Vagina (tissue), 2 donors: Measurements from ENCODE around the gene JPT2. TPM values are rescaled to one million over a fixed set of nuclear protein-coding genes. Genes with fewer than 3 reads are reported as not detected.
"Not testable (repeated sequence)": the region's sequence is repeated elsewhere in the genome, so short reads cannot be mapped to it uniquely, and the experiment has no call there.

ENCODE experiments used
- DNase-seq, 2 donors: peaks; one replicate each; pipeline ENCODE4 v3.0.0-alpha.2; 2017; ENCODE audit errors: extremely low spot score in 2 of 2
- H3K27ac ChIP-seq: fragments of 200-600 bp; sonication (generic); one replicate; pipeline ENCODE4 v1.5.1; 2019
- H3K27me3 ChIP-seq: fragments of 200-600 bp; sonication (generic); one replicate; pipeline ENCODE4 v1.5.1; 2019
- H3K36me3 ChIP-seq, 2 donors: fragments of 200-600 bp; sonication (generic); one replicate each; pipeline ENCODE4 v1.5.1; 2017 to 2019
- H3K4me1 ChIP-seq: fragments of 200-600 bp; sonication (generic); one replicate; pipeline ENCODE4 v1.5.1; 2019
- H3K4me3 ChIP-seq, 2 donors: fragments of 200-600 bp; sonication (generic); 1 replicate in 1 of 2; 2 replicates in 1 of 2; pipeline ENCODE4 v1.5.1; 2016 to 2019
- H3K9me3 ChIP-seq: fragments of 200-600 bp; sonication (generic); one replicate; pipeline ENCODE4 v1.5.1; 2019
- POLR2A ChIP-seq, 2 donors: fragments of 450-650 bp; IDR thresholded peaks; one replicate each; pipeline ENCODE4 v1.6.1; 2017; ENCODE audit warnings: antibody characterized with exemption in 2 of 2, mild to moderate bottlenecking in 2 of 2, moderate library complexity in 2 of 2
- POLR2AphosphoS5 ChIP-seq, 2 donors: sonication (generic); formaldehyde crosslinking; IDR thresholded peaks; one replicate each; pipeline ENCODE4 v1.9.0; 2017; ENCODE audit warnings: antibody characterized with exemption in 2 of 2, mild to moderate bottlenecking in 2 of 2, low read depth in 1 of 2; ENCODE audit not compliant: insufficient read depth in 1 of 2
- intact Hi-C: fragments of 100-400 bp; cut with DNase I; formaldehyde crosslinking; loops from one replicate; pipeline ENCODE4 v1.15.1; 2023
- total RNA-seq: library from RNA; depleted of rRNA; stranded (reverse); fragments of >200 nt; gene quantifications from one replicate; pipeline ENCODE4 v1.2.3, GENCODE V29; 2016
- TF ChIP-seq, protein P1 (sequence below), 3 experiments: fragments of 450-650 bp in 2 of 3; fragments of 200-600 bp in 1 of 3; sonication (generic) in 1 of 3; IDR thresholded peaks; one replicate each; pipeline ENCODE4 v1.5.1; 2017 to 2019; ENCODE audit warnings: antibody characterized with exemption in 3 of 3, mild to moderate bottlenecking in 2 of 3, moderate library complexity in 2 of 3

Gene JPT2
- total RNA-seq, 1 donor from 2014 or later = 19.9 TPM

DNA sequence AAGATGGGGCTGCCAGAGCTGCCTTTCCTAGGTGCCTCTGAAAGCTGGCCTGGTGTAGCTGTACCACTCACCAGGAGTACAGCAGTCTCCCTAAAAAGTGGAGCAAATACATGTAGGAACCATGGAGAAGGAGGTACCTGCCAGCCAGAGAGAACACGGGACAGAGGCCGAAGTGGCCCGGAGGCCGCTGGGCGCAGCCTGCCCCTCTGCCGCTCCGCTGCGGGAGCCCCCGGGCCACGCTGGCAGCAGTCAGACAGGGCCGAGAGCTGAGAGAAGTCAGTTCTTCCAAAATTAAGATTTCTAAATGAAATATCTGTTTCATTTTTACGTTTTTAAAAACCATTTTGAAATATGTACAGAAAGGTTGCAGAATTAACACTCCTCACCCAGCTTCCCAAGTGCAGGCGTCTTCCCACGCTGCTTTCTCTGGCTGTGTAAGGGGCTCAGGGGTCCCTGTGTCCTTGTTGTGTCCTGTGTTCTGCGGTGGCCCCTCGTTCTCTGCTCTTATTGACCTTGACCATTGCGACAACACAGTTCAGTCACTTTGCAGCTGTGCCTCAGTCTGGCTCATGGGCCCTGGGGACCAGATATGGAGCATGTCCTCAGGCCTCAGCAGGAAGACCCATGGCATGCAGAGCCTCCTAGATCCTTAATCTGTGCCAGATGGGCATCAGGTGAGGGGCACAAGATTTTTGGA is 32.9 kb downstream of the JPT2 start:
- H3K4me3 ChIP-seq = no peak overlapping the region
- no peak overlapping the region for H3K27ac ChIP-seq
- H3K36me3 ChIP-seq = no peaks in the 10 kb centered on the region
- no peaks in the 10 kb centered on the region for H3K27me3 ChIP-seq
- intact Hi-C loops = no loop called here
- DNase-seq = no peak
- no peaks in the 10 kb centered on the region for H3K9me3 ChIP-seq
- H3K4me1 ChIP-seq = peaks cover 52% of the 10 kb centered on the region
- TF ChIP-seq POLR2AphosphoS5 (IDR thresholded peaks at IDR 0.05; ENCODE audit: insufficient read depth in 1 of 2, low read depth in 1 of 2) (no peak), POLR2A (IDR thresholded peaks at IDR 0.05) (no peak)
- TF ChIP-seq, protein P1, sequence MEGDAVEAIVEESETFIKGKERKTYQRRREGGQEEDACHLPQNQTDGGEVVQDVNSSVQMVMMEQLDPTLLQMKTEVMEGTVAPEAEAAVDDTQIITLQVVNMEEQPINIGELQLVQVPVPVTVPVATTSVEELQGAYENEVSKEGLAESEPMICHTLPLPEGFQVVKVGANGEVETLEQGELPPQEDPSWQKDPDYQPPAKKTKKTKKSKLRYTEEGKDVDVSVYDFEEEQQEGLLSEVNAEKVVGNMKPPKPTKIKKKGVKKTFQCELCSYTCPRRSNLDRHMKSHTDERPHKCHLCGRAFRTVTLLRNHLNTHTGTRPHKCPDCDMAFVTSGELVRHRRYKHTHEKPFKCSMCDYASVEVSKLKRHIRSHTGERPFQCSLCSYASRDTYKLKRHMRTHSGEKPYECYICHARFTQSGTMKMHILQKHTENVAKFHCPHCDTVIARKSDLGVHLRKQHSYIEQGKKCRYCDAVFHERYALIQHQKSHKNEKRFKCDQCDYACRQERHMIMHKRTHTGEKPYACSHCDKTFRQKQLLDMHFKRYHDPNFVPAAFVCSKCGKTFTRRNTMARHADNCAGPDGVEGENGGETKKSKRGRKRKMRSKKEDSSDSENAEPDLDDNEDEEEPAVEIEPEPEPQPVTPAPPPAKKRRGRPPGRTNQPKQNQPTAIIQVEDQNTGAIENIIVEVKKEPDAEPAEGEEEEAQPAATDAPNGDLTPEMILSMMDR (IDR thresholded peaks at IDR 0.05) = no peak

DNA sequence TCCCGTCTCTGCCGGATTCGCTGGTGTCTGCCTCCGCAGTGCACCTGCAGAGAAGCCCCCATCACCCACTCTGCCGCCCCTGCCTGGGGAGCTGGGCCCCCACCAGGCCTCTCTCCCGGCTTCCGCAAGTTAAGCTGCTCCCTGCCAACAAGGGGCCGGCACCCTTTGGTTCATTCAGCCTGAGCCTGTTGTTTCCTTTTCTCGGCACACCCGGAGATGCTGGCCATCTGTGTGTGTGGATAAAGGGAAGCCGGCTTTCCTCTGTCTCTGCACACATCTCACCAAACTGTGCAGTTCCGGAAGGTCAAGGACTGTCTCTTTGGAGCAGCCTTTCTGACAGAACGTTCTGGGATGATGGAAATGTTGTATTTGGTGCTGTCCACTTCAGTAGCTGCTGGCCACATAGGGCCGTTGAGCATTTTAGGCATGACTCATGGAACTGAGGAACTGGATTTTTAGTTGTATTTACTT is 34.7 kb downstream of the JPT2 start:
- no peaks in the 10 kb centered on the region for H3K9me3 ChIP-seq
- intact Hi-C loops = no loop called here
- DNase-seq = no peak
- H3K36me3 ChIP-seq = no peaks in the 10 kb centered on the region
- no peak overlapping the region for H3K4me3 ChIP-seq
- TF ChIP-seq, protein P1 (IDR thresholded peaks at IDR 0.05) = no peak
- TF ChIP-seq POLR2A (IDR thresholded peaks at IDR 0.05) (no peak), POLR2AphosphoS5 (IDR thresholded peaks at IDR 0.05; ENCODE audit: insufficient read depth in 1 of 2, low read depth in 1 of 2) (no peak)
- H3K27ac ChIP-seq = no peak overlapping the region
- H3K4me1 ChIP-seq = peaks cover 39% of the 10 kb centered on the region
- no peaks in the 10 kb centered on the region for H3K27me3 ChIP-seq

DNA sequence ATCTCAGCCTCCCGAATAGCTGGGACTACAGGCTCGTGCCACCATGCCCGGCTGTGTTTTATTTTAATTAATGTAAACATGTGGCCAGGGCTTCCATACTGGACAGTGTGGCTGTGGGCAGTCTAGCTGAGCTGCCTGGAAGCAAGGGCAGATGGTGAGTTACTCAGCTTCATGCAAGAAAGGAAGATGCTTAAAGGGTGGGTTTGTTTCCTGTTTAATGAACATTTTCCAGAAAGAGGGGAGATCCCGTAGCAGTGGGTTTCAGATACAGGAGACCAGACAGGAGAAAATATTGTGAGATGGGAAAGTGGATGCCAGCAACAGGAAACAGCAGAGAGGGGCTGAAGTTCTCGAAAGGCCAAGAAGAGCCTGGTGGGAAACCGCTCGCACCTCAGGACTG is 35.3 kb downstream of the JPT2 start:
- TF ChIP-seq, protein P1 (IDR thresholded peaks at IDR 0.05) = no peak
- TF ChIP-seq POLR2A (IDR thresholded peaks at IDR 0.05) (no peak), POLR2AphosphoS5 (IDR thresholded peaks at IDR 0.05; ENCODE audit: insufficient read depth in 1 of 2, low read depth in 1 of 2) (no peak)
- intact Hi-C loops = no loop called here
- Histone ChIP-seq H3K4me1 (peaks cover 34% of the 10 kb centered on the region), H3K27me3 (no peaks in the 10 kb centered on the region), H3K27ac (no peak overlapping the region), H3K9me3 (no peaks in the 10 kb centered on the region), H3K4me3 (no peak overlapping the region), H3K36me3 (no peaks in the 10 kb centered on the region)
- no peak for DNase-seq

DNA sequence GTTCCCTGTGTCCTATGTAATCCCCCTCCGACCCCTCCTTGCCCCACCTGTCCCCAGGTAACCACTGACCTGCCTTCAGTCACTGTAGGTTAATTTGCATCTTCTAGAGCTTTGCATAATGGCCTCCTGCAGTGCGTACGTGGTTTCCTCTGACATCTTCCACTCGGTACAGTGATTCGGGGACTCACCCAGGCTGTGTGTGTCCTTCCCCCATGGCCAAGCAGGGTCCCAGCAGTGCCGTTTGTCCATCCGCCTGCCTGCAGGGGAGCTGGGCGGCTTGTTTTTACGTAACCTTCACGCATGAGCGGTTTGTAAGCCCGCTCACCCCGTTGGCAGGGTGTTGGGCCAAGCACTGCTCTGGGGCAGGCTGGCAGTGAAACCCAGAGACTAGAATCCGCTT is 35.9 kb downstream of the JPT2 start:
- no peak for TF ChIP-seq POLR2A (IDR thresholded peaks at IDR 0.05)
- TF ChIP-seq, protein P1 (IDR thresholded peaks at IDR 0.05) = no peak
- no peak for TF ChIP-seq POLR2AphosphoS5 (IDR thresholded peaks at IDR 0.05; ENCODE audit: insufficient read depth in 1 of 2, low read depth in 1 of 2)
- DNase-seq = no peak
- intact Hi-C loops = no loop called here
- Histone ChIP-seq H3K36me3 (no peaks in the 10 kb centered on the region), H3K27ac (no peak overlapping the region), H3K27me3 (no peaks in the 10 kb centered on the region), H3K4me1 (peaks cover 28% of the 10 kb centered on the region), H3K9me3 (no peaks in the 10 kb centered on the region), H3K4me3 (no peak overlapping the region)

DNA sequence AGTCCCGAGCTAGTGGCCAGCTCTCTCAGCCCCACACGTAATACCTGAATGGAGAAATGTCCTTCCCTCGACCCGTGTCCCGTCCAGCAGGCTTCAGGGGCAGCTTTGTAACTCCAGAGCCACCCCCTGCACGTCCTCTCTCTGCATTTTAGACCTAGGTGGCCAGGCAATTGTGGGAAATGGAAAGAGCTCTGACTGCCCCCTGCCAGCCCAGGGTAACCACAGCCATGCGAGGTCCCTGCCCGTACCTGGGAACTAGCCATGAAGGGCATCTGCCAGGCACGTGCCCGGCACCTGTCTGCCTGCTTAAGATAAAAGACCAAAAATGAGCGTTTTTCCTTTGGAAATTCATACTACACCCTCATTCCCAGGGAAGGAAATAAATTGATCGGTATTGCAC is 37.1 kb downstream of the JPT2 start:
- no peaks in the 10 kb centered on the region for H3K27me3 ChIP-seq
- intact Hi-C loops = no loop called here
- TF ChIP-seq, protein P1 (IDR thresholded peaks at IDR 0.05) = no peak
- TF ChIP-seq POLR2A (IDR thresholded peaks at IDR 0.05) (no peak), POLR2AphosphoS5 (IDR thresholded peaks at IDR 0.05; ENCODE audit: insufficient read depth in 1 of 2, low read depth in 1 of 2) (no peak)
- H3K4me3 ChIP-seq = no peak overlapping the region
- peaks cover 20% of the 10 kb centered on the region for H3K4me1 ChIP-seq
- no peak for DNase-seq
- no peak overlapping the region for H3K27ac ChIP-seq
- no peaks in the 10 kb centered on the region for H3K9me3 ChIP-seq
- no peaks in the 10 kb centered on the region for H3K36me3 ChIP-seq

DNA sequence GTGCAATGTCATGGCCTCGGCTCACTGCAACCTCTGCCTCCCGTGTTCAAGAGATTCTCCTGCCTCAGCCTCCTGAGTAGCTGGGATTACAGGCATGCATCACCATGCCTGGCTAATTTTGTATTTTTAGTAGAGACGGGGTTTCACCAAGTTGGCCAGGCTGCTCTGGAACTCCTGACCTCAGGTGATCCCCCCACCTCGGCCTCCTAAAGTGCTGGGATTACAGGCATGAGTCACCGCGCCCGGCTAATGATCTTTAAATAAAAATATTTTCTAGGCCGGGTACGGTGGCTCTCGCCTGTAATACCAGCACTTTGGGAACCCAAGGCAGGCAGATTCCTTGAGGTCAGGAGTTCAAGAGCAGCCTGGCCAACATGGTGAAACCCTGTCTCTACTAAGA is 40.2 kb downstream of the JPT2 start:
- peaks cover 32% of the 10 kb centered on the region for H3K4me1 ChIP-seq
- H3K4me3 ChIP-seq, H3K36me3 ChIP-seq, H3K27me3 ChIP-seq, H3K27ac ChIP-seq, intact Hi-C loops, H3K9me3 ChIP-seq, DNase-seq: not testable (repeated sequence)

DNA sequence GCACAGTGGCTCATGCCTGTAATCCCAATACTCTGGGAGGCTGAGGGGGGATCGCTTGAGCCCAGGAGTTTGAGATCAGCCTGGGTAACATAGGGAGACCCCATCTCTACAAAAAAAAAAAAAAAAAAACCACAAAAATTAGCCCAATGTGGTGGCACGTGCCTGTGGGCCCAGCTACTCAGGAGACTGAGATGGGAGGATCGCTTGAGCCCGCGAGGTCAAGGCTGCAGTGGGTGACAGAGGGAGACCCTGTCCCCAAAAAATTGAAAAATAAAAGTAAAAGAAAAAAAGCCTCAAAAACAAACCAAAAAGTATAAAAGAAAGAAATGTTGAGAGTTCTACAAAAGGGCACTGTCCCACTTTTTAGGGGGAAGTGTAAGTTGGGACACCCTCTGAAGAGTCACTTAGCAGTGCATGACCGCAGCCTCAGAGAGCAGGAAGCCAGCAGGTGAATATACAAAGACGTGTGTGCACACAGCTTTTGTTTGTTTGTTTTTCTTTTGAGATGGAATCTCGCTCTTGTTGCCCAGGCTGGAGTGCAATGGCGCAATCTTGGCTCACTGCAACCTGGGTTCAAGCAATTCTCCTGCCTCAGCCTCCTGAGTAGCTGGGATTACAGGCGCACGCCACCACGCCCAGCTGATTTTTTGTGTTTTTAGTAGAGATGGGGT is 41.6 kb downstream of the JPT2 start:
- H3K9me3 ChIP-seq, intact Hi-C loops, H3K4me3 ChIP-seq, H3K36me3 ChIP-seq, H3K27ac ChIP-seq, DNase-seq, H3K27me3 ChIP-seq: not testable (repeated sequence)
- H3K4me1 ChIP-seq = peaks cover 35% of the 10 kb centered on the region
